IMR-90 (cell line): ENCODE data around the gene HOXD10.

Experiments
- BHLHE40 ChIP-seq: fragments of 150-350 bp; IDR thresholded peaks from 2 replicates; pipeline ENCODE4 v1.6.1; 2016; ENCODE audit warnings: mild to moderate bottlenecking, low read depth, low read length
- CEBPB ChIP-seq: IDR thresholded peaks from 2 replicates; pipeline ENCODE4 v1.6.1; 2012; ENCODE audit warnings: low read depth, low read length, improper control_type of control experiment
- CHD1 ChIP-seq: IDR thresholded peaks from 2 replicates; pipeline ENCODE4 v1.6.1; 2012; ENCODE audit warnings: low read depth, low read length, improper control_type of control experiment
- CTCF ChIP-seq: conservative IDR thresholded peaks from 2 replicates; pipeline ENCODE4 v1.5.1; 2012; ENCODE audit warnings: mild to moderate bottlenecking, low read depth, low read length, improper control_type of control experiment
- ELK1 ChIP-seq: fragments of 150-350 bp; IDR thresholded peaks from 2 replicates; pipeline ENCODE4 v1.6.1; 2016; ENCODE audit warnings: low read depth, mild to moderate bottlenecking, low read length, moderate library complexity, borderline replicate concordance
- MXI1 ChIP-seq: IDR thresholded peaks from 2 replicates; pipeline ENCODE4 v1.6.1; 2012; ENCODE audit warnings: low read depth, mild to moderate bottlenecking, low read length, moderate library complexity, borderline replicate concordance
- POLR2A ChIP-seq: IDR thresholded peaks from 2 replicates; pipeline ENCODE4 v1.6.1; 2012; ENCODE audit warnings: mild to moderate bottlenecking, low read depth, low read length
- RAD21 ChIP-seq: IDR thresholded peaks from 2 replicates; pipeline ENCODE4 v1.6.1; 2012; ENCODE audit warnings: low read length, improper control_type of control experiment

GRCh38 chr2:176158855-176159662 lies 42.5 kb downstream of the HOXD10 start:
- TF ChIP-seq POLR2A (no peak), CTCF (no peak), MXI1 (no peak), CHD1 (no peak), BHLHE40 (no peak), RAD21 (no peak), ELK1 (no peak), CEBPB (no peak)
